Dermis microvascular lymphatic vessel endothelial cell (primary cell): ENCODE results near the gene RAB4A. TPM values are rescaled to one million over a fixed set of nuclear protein-coding genes. Genes with fewer than 3 reads are reported as not detected.

Experiments
- DNase-seq, 2 donors: peaks; one replicate each; pipeline versions ENCODE4 v3.0.0 to v3.0.0-alpha.2; 2010; ENCODE audit warnings: low read depth in 2 of 2
- total RNA-seq: library from RNA; depleted of rRNA; stranded (reverse); fragments of >200 nt; gene quantifications from 2 replicates; pipeline ENCODE4 v1.2.1, GENCODE V29; 2014

Gene RAB4A
- total RNA-seq, 1 donor from 2014 or later = 12.8 TPM

GRCh38 chr1:229334716-229335115 is 63.8 kb downstream of the RAB4A start:
- no peak for DNase-seq

GRCh38 chr1:229336345-229336744 is 65.4 kb downstream of the RAB4A start:
- DNase-seq = no peak

GRCh38 chr1:229339086-229339485 is 68.2 kb downstream of the RAB4A start:
- DNase-seq = no peak

- no peak for DNase-seq
Measured at GRCh38 chr1:229339520-229339919, 68.6 kb downstream of the RAB4A start.

- no peak for DNase-seq
Measured at GRCh38 chr1:229340496-229340895, 69.6 kb downstream of the RAB4A start.

- peak; percentile 15 to 77 for DNase-seq
Measured at GRCh38 chr1:229341774-229342655, 71.1 kb downstream of the RAB4A start.

GRCh38 chr1:229342656-229343569 is 72.0 kb downstream of the RAB4A start, which contains the start of gene CCSAP:
CCSAP (minus strand) TSS chr1:229343047; CDS start chr1:229342465, 582 bp downstream.
- peak in 1 of 2 donors; percentile 53 for DNase-seq

- DNase-seq = no peak
Measured at GRCh38 chr1:229344139-229344538, 73.2 kb downstream of the RAB4A start.

- no peak for DNase-seq
Measured at GRCh38 chr1:229344937-229345684, 74.2 kb downstream of the RAB4A start.

GRCh38 chr1:229347528-229347927 is 76.6 kb downstream of the RAB4A start:
- no peak for DNase-seq

- DNase-seq = no peak
Measured at GRCh38 chr1:229349463-229350385, 78.8 kb downstream of the RAB4A start.

GRCh38 chr1:229352975-229353374 is 82.1 kb downstream of the RAB4A start:
- no peak for DNase-seq

- no peak for DNase-seq
Measured at GRCh38 chr1:229354226-229354625, 83.3 kb downstream of the RAB4A start.

Other genes with a start within 250 kb of the RAB4A start
- gene CCSAP, start 71.9 kb downstream of the RAB4A start, total RNA-seq = 3.4 and 5.0 TPM in 2 replicates
- under 0.01 TPM in 1 of 2 replicates, not detected in the other for gene ACTA1, start 163.0 kb downstream of the RAB4A start, total RNA-seq
- gene NUP133, start 237.2 kb downstream of the RAB4A start, total RNA-seq = 31.6 and 32.9 TPM in 2 replicates